LNCaP clone FGC (cell line): ENCODE measurements around the gene GHR.

Source experiments
- DNase-seq: peaks from one replicate; pipeline ENCODE4 v3.0.0-alpha.2; 2011; ENCODE audit warnings: low read depth
- H3K4me3 ChIP-seq: 2 replicates; pipeline ENCODE4 v1.5.1; 2011; ENCODE audit warnings: mild to moderate bottlenecking, low read depth, low read length, control low read depth
- CTCF ChIP-seq: IDR thresholded peaks from 2 replicates; pipeline ENCODE4 v1.5.1; 2012; ENCODE audit warnings: mild to moderate bottlenecking; ENCODE audit not compliant: control insufficient read depth, insufficient read depth; ENCODE audit errors: extremely low read depth

Gene GHR

GRCh38 chr5:42631241-42631640 lies 208.0 kb downstream of the GHR start:
- TF ChIP-seq CTCF = no peak
- no peak for DNase-seq

DNA sequence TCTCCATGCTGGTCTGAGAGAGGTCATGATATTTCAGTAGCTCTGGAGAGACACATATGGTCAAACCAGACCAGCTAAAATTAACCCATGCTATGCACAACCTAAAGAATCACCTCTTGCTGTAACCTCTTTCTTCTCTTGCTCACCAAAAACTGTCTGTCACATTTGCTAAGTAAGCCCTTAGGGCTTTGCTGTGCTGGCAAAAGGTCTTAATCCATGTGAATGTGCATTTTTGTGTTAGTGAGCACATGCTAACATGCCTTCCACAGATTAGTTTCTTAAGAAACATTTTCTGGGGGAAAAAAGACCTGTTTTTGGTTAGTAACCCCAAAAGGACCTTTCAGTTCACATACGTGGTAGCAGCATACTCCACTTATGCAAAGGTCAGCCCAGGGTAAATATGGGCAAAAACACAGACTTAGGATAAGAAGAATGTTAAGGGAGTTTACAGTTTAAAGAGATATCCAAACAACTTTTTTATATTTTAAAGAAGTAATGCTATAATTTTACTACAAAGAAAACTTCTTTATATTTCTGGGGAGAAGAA lies 209.2 kb downstream of the GHR start:
- H3K4me3 ChIP-seq = no peak overlapping the region
- no peak for DNase-seq
- TF ChIP-seq CTCF = no peak

More at GRCh38 chr5:42631241-42631640, 208.0 kb downstream of the GHR start:
- H3K4me3 ChIP-seq = no peak overlapping the region

- no peak overlapping the region for H3K4me3 ChIP-seq
- DNase-seq = no peak
- TF ChIP-seq CTCF = no peak
Observed at GRCh38 chr5:42634575-42634974, 211.3 kb downstream of the GHR start.

DNA sequence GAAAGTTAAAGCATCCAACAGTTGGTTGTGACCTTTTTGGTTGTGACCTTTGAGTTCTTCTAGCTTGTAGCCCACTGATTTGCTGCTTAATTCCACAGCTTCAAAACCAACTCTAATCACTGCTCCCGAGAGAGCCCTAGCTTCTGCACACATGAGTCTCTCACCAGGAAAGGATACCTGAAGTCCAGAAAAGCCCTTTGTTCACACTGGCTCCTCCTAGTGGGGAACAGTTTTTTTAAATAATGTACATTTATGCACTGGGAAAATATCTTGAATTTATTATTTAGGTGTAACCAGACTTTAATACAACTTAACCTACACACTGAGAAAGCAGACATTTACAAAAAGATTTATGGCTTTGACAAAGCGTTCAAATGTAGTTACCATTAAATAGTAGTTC lies 213.2 kb downstream of the GHR start:
- no peak overlapping the region for H3K4me3 ChIP-seq
- peak; percentile 37 for DNase-seq
- peak; percentile 50 for TF ChIP-seq CTCF

- H3K4me3 ChIP-seq = no peak overlapping the region
- TF ChIP-seq CTCF = no peak
- DNase-seq = peak; percentile 88
Observed at GRCh38 chr5:42636946-42637345, 213.7 kb downstream of the GHR start.

GRCh38 chr5:42638972-42639371 lies 215.7 kb downstream of the GHR start:
- no peak for TF ChIP-seq CTCF
- H3K4me3 ChIP-seq = no peak overlapping the region
- DNase-seq = no peak

- peak; percentile 31 for DNase-seq
- no peak overlapping the region for H3K4me3 ChIP-seq
- no peak for TF ChIP-seq CTCF
Observed at GRCh38 chr5:42640835-42641234, 217.6 kb downstream of the GHR start.
